T1000 (cell line): Measurements from ENCODE around the gene PXDC1.

ENCODE experiments used
- DNase-seq: peaks from one replicate; lab custom pipeline; 2025; ENCODE audit warnings: mixed read lengths; lab: John Stamatoyannopoulos, UW

PXDC1 gene

DNA sequence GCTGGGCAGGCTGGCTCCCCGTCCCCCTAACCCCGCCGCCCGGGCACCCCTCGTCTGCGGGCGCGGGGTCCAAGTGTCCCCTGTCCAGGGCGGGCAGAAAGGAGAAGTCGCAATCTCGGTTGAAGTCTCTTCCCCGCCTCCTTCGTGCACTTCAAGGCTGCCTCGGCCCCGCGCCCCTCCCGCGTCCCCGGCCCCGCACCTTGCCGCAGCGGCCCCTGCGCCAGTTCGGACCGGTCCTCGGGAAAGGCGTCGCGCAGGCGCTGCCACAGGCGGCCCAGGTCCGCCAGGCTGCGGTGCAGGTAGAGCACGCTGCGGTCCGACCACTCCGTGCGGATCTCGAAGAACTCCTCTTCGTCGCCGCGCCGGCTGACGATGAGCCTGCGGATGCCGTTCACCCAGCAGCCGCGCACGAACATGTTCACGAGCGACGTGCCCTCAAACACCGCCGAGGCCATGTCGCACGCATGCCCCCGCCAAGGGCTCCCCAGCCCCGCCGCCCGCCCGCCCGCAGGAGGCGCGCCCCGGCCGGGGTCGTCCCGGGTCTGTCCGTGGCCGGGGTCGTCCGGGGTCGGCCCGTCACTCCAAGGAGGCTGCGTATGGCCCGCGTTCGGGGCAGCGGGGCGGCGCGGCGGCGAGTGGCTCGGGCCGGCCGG lies at the start of gene PXDC1:
Gene PXDC1, minus strand, starts transcription at position 637 of the 653 bp plus-strand sequence. Its CDS starts 182 bp downstream, at position 455.
- no peak for DNase-seq

- DNase-seq = no peak
These were observed 49.5 kb upstream of the PXDC1 start for GRCh38 chr6:3800850-3801591.

- DNase-seq = no peak
These were observed 48.2 kb upstream of the PXDC1 start for GRCh38 chr6:3799719-3800118.

- no peak for DNase-seq
These were observed 46.8 kb upstream of the PXDC1 start for GRCh38 chr6:3798055-3798919.

DNA sequence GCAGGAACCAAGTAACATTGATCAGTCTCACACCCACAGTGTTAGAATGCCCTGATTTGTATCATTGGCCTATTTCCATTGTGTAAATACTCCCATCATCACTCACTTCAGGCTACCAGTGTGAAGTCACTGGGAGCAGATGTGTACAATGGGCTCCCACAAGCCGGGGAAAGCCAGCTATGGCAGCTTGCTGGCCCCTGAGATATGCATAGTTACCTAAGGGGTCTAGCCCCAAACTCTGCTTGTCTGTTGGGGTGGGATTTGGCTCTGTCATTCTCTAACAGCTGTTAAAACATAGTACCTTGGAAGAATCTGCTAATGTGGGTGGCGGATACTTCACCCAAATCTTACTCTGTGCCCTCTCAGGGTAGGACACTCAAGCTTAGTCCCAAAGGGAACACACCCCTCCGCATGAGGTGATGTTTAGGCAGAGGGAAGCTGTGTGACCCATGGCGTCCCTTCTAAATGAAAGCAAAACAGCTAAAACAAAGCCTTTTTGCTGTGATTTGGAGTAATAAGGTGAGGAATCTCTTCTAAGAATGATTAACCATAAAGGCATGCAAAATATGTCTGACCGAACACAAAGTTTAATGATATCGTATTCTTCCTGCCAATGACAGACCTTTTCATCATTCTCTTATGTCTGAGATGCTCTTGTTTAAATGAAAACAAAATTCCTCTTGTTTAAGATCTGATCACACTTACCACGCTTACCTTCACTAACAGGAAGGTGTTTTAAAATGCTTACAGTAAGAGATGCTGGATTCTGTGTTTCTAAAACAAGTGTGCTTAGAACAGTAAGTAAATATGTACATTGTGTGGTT lies 45.9 kb upstream of the PXDC1 start:
- DNase-seq = no peak

DNA sequence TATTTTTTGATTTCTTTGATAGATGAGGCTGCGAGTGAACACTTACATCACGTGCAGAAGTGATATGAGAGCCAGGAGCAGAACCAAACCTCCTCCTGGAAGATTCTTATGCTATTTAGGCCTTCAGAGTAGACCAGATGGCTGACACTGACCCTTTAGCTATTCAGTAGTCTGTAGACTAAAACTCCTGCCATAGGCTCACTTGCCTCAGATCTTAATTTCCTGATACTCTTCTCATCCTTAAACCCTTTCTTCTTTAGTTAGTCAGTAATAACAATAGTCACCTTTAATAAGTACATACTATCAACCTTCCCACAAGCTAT lies 45.2 kb upstream of the PXDC1 start:
- DNase-seq = no peak

DNA sequence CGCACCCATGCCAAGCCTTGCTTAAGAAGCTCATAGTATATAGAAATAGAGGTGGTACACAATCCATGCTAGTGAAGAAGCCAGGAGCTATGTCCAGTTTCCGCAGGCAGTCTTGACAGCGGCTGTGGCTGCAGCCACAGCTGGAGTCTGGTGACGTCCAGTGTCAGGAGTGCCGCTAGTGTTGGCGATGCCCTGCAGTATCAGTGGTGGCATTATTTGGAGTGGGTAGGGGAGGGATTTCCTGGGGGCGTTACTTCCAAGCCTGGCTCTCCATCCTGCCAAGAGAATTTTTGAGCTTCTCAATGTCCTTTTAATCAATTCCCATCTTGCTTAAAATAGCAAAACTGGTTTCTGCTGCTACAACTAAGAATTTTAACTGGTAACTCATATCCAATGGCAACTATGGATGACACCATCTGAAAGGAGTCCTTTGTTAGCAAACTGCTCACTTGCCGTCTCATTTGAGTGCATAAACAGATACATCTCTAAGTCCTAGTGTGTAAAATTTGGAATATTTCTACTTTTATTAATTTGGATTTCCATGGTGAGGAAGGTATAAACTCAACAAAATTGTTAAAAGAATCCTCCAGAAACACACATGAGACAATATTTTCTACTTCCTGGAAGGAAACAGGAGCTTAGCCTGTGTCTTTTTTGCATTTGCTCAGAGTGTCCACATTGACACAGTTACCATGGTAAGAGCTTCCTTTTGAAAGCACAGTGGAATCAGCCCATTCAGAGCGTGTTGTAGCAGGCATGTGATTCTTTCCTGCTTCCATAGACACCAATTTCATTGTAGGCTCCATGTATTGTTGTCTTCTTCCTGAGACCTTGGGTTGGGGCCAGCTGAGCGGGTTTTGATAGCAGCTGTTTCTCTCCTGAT lies 44.6 kb upstream of the PXDC1 start:
- DNase-seq = no peak

- no peak for DNase-seq
These were observed 42.6 kb upstream of the PXDC1 start for GRCh38 chr6:3794092-3794491.

- DNase-seq = no peak
These were observed 42.0 kb upstream of the PXDC1 start for GRCh38 chr6:3793545-3793944.

DNA sequence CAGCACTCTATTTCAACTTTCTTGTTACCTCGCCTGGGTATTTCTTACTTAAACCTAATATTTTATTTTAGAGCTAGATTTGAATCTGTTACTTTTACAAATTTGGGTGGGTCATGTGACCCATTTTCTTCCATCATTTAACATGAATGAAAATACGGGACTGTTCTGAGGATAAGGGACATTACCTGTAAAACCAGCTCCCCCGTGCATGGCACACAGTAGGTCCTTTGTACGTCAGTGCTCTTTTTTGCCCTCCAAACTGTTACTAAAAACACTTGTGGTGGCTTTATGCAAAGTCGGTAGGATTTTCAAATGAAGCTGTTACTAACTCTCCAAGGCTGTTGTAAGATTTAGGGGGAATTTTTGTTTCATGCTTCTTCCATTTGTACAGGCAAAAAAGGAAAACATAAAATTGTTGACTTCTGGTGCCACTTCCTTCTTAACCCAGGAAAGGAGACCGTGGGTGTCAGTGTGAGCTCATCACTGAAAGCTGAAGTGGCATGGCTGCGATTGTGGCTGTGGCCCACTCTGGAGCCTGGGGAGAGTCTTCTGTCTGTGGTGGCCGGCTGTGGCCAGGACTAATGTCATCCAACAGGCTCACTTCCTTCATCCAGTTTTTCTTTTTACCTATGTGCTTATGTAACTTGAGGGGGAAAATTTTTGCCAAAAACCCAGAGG lies 40.2 kb upstream of the PXDC1 start:
- DNase-seq = no peak

GRCh38 chr6:3789896-3790558 lies 38.5 kb upstream of the PXDC1 start:
- no peak for DNase-seq

DNA sequence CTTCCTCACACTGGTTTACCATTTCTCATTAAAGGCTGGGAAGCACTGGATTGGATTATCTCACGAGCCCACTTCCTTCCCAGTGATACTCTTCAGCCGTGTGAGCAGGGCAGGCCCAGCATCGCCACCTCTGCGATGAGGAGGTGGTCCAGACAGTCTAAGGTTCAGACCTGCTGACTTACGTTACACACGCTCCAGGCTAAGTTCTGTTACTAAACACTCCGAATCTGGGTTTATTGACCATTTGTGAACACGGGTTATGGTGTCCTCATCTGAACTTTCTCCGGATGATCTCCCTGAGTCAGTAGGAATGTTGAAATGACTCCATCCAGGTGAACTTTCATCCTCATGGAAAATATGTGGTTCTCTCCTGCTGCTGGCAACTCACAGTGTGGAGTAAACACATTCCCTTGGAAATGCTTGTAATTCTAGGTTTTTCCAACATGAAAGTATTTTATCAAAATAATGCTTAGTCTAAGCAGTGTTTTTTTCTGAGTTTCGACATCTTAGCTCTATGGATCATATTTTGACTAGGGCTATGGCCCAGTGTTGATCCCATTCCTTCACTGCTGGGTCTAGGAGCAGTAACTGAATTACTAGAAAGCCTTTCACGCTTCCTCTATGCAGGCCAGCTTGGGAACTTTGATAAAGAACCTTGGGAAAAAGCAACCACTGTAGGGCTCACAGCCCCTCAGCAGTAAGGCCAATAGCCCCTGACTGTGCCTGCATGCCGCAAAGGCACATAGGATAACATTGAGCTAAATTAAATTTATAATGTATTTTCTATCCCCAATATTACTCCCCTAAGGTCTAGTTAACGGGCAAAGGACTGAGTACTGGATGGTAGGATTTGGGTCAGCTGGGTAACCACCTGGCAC lies 37.7 kb upstream of the PXDC1 start:
- no peak for DNase-seq

DNA sequence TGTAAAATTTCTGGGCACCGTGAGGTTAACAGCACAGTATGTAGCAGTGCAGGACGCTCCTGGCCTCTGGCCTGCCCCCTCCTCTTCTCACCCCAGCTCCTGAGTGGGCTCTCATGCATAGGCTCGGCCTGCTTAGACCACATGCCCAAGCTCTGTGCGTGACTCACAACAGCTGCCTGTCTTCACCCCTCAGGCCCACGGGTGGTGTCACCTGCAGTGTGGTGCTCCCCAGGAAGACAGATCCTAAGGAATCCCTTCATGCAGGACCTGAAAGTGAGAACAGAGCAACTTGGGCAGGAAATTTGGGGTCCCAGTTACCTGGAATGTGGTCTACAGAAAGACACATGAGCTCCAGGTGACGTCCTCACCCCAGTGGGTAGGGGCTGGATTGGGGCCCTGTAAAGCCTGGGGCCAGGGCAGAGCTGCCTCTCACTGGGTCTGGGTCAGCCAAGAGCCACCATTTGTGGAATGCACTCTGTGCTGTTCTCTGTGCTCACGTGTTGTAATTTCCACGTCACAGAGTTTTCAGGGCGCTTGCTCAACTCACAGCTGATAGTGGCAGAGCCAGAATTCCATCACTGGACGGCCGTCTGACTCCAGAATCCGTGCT lies 37.0 kb upstream of the PXDC1 start:
- no peak for DNase-seq

DNA sequence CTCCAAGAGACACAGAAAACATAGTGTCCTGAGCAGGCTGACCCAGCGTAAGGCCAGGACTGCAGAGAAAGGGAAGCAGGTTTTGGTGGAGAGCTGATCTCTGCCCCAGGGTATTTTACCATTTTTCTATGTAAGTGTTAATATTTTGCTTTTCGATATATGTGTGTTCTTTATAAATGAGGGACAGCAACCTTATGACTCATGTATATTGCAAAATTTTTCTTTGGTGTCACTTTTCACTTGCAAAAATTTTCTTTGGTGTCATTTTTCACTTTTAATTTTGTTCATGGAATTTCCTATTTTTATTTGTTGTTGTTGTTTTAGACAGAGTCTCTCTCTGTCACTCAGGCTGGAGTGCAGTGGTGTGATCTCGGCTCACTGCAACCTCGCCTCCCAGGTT lies 34.6 kb upstream of the PXDC1 start:
- no peak for DNase-seq

GRCh38 chr6:3785745-3786098 lies 34.2 kb upstream of the PXDC1 start:
- no peak for DNase-seq

DNA sequence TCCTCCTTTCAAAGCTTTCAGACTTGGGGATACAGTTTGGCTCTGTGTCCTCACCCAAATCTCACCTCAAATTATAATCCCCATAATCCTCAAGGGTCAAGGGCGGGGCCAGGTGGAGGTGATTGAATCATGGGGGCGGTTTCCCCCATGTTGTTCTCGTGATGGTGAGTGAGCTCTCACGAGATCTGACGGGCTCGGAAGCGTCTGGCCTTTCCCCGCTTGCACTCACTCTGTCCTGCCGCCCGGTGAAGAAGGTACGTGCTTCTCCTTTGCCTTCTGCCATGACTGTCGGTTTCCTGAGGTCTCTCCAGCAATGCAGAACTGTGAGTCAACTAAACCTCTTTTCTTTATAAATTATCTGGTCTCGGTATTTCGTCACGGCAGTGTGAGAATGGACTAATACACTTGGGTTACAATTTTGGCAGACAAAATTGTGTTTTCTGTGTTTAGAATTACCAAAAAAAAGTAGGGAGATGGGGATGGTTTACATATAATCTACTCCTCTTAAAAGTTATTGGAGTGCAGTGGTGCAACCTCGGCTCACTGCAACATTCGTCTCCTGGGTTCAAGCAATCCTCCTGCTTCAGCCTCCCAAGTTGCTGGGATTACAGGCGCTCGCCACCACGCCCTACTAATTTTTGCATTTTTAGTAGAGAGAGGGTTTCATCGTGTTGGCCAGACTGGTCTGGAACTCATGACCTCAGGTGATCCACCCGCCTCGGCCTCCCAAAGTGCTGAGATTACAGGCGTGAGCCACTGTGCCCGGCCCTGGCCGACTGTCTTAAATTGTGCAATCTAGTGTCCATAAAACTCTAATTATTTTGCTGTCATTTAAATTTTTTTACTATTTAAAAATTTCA lies 33.6 kb upstream of the PXDC1 start:
- DNase-seq = no peak

- no peak for DNase-seq
These were observed 32.9 kb upstream of the PXDC1 start for GRCh38 chr6:3784423-3784822.
